Epithelial cell of proximal tubule (primary cell): ENCODE results near the gene RNF44. TPM values are rescaled to one million over a fixed set of nuclear protein-coding genes. Genes with fewer than 3 reads are reported as not detected.

Experiments
- DNase-seq: peaks from one replicate; pipeline ENCODE4 v3.0.0-alpha.2; 2011; ENCODE audit warnings: low read depth
- H3K4me3 ChIP-seq: 2 replicates; pipeline ENCODE4 v1.5.1; 2011; ENCODE audit warnings: low read depth, mild to moderate bottlenecking, low read length
- total RNA-seq: library from RNA; depleted of rRNA; stranded (reverse); fragments of >200 nt; gene quantifications from 2 replicates; pipeline ENCODE4 v1.2.3, GENCODE V29; 2015
- TF ChIP-seq, protein P1 (sequence below): conservative IDR thresholded peaks from 2 replicates; pipeline ENCODE4 v1.5.1; 2012; ENCODE audit warnings: low read depth, mild to moderate bottlenecking, low read length

RNF44 gene
- total RNA-seq, 1 donor from 2014 or later = 17.1 TPM

- no peak for DNase-seq
Observed at GRCh38 chr5:176521286-176521685, 15.9 kb downstream of the RNF44 start.

GRCh38 chr5:176519810-176520720, 17.1 kb downstream of the RNF44 start:
- TF ChIP-seq, protein P1, sequence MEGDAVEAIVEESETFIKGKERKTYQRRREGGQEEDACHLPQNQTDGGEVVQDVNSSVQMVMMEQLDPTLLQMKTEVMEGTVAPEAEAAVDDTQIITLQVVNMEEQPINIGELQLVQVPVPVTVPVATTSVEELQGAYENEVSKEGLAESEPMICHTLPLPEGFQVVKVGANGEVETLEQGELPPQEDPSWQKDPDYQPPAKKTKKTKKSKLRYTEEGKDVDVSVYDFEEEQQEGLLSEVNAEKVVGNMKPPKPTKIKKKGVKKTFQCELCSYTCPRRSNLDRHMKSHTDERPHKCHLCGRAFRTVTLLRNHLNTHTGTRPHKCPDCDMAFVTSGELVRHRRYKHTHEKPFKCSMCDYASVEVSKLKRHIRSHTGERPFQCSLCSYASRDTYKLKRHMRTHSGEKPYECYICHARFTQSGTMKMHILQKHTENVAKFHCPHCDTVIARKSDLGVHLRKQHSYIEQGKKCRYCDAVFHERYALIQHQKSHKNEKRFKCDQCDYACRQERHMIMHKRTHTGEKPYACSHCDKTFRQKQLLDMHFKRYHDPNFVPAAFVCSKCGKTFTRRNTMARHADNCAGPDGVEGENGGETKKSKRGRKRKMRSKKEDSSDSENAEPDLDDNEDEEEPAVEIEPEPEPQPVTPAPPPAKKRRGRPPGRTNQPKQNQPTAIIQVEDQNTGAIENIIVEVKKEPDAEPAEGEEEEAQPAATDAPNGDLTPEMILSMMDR = no peak
- no peak for DNase-seq
- H3K4me3 ChIP-seq = no peak overlapping the region

More at GRCh38 chr5:176521286-176521685, 15.9 kb downstream of the RNF44 start:
- H3K4me3 ChIP-seq = no peak overlapping the region
- TF ChIP-seq, protein P1 = no peak

- DNase-seq = no peak
- TF ChIP-seq, protein P1 = no peak
- H3K4me3 ChIP-seq = no peak overlapping the region
Observed at GRCh38 chr5:176517053-176517661, 20.0 kb downstream of the RNF44 start.

- TF ChIP-seq, protein P1 = no peak
- DNase-seq = no peak
- H3K4me3 ChIP-seq = no peak overlapping the region
Observed at GRCh38 chr5:176515396-176515795, 21.8 kb downstream of the RNF44 start.

- H3K4me3 ChIP-seq = no peak overlapping the region
- TF ChIP-seq, protein P1 = no peak
- no peak for DNase-seq
Observed at GRCh38 chr5:176514244-176514950, 22.8 kb downstream of the RNF44 start.

DNA sequence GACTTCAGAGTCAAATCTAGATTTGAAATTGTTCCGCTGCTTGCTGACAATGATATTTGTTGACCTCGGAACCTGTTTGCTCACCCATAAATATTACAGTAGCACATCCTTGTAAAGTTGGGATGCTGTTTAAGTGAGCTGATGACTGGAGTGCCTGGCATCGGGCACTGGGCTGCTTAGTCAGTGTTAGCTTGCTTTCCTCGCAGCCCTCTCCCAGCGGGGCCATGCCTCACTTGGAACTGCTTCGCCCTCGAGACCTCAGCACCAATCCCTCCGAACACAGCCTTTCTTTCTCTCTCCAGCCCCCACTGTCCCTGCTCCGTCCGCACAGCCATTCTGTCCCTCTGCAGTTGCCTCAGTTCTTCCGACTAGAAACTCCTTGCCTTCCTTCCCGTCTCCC, 23.4 kb downstream of the RNF44 start:
- DNase-seq = no peak
- TF ChIP-seq, protein P1 = no peak

More for the DNA sequence above, 23.4 kb downstream of the RNF44 start:
- no peak overlapping the region for H3K4me3 ChIP-seq
